GDM1 (cell line): ENCODE measurements around the gene ENTR1.
A peak's percentile ranks its signal among the peaks of the same experiment; 100 is the strongest.
"Not testable (repeated sequence)": the region's sequence is repeated elsewhere in the genome, so short reads cannot be mapped to it uniquely, and the experiment has no call there.

Experiments
- DNase-seq: peaks from one replicate; lab custom pipeline; 2025; lab: John Stamatoyannopoulos, UW

Gene ENTR1

DNA sequence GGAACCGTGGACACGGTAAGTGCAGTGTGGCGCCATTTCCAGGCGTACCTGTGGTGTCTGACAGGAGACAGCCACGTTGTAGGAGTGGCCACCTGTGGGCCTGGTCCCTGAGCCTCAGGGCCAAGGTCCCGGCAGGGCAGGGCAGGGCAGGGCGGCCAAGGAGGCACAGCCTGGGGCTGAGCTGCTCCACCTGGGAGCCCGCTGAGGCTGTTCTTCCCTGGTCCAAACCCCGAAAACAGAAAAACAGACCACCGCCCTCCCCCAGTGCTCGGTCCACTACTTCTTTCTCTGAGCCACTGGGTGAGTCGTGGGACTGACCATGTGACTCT, 8.6 kb upstream of the ENTR1 start:
- DNase-seq = no peak

DNA sequence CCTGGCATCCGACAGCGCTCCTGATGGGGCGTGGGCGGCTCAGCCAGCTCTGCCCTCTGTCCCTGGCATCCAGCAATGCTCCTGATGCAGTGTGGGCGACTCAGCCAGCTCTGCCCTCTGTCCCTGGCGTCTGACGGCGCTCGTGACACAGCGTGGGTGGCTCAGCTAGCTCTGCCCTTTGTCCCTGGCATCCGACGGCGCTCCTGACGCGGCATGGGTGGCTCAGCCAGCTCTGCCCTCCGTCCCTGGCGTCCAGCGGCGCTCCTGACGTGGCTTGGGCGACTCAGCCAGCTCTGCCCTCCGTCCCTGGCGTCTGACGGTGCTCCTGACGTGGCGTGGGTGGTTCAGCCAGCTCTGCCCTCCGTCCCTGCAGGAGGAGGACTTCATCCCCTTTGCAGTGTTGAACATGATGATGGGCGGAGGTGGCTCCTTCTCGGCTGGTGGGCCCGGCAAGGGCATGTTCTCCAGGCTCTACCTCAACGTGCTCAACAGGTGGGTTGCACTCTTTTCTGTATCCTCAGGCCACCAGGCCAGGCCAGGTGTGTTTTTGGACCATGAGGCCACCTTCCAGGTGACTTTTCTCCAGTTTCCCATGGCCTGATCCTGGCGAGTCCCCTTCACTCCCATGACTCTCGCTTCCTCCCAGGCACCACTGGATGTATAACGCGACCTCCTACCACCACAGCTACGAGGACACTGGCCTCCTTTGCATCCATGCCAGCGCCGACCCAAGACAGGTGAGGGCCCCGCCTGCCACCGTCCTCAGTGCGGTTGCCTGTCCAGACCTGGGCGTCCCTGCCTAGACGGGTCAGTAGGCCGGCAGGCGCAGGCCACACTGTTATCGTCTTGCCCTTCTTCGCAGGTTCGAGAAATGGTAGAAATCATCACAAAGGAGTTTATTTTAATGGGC, 8.0 kb upstream of the ENTR1 start:
- no peak for DNase-seq

GRCh38 chr9:136416914-136417313, 6.5 kb upstream of the ENTR1 start:
- DNase-seq = no peak

- no peak for DNase-seq
These were observed 6.0 kb upstream of the ENTR1 start for GRCh38 chr9:136416427-136416826.

GRCh38 chr9:136412962-136413361, 2.5 kb upstream of the ENTR1 start:
- no peak for DNase-seq

GRCh38 chr9:136411378-136411777, 964 bp upstream of the ENTR1 start:
- no peak for DNase-seq

DNA sequence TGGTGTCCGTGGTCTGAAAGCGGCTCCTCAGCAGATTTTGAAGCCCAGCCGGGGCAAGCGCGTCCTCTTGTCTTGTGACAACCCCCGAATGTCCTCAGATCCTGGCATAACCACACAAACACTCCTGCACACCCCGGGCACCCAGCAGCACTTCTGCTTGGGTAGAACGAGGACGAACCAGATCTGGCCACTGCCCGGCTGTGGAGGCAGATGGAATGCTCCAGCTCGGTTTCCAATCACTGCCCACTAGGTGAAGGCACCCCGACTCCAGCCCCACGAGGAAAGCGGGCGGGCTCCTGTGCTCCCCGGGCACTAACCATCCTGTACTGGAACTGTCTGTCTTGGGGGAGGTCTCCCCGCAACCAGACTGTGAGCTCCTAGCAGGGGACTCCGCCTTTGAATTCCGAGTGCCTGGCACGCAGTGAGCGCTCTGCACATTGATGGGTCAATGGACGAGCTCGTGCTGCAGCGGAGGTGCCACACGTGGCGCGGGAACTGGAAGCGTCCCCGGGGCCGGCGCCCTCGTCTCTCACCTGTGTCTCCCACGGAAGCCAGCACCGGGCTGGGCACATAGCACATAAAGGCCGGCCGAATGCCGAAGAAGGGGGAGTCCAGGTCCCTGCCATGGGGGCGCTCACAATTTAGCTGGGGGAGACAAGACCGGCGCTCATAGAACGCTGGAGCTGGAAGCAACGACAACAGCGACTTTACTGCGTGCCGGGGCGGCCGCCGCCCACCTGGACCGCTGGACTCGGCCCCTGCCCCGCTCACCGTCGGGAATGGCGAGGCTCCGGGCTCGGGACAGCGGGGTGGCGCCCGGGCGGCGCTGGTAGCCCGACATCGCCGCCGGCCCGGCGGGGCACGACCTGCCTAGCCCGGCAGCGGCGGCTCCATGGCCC, 608 bp downstream of the ENTR1 start:
- DNase-seq = no peak

GRCh38 chr9:136407911-136408310, 2.5 kb downstream of the ENTR1 start:
- DNase-seq = no peak

DNA sequence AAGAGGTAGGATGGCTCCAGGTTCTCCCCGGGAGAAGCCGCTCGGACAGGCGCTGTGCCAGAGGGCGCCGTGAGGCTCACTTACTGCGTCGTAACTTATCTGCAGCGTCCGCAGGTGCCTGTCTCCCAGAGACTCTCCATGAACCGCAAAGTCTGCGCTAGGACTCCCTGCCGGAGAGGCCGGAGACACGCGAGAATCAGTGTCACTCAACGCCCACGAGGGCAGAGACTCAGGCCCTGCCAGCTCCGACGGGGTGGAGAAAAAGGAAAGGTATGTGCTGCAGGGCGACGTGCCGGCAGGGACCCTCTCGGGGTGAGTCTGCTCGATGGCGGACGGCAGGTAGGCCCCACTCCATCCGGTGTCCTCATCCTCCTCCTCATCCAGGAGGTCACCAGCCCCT, 3.4 kb downstream of the ENTR1 start:
- DNase-seq = not testable (repeated sequence)

GRCh38 chr9:136405904-136406303, 4.5 kb downstream of the ENTR1 start:
- not testable (repeated sequence) for DNase-seq

DNA sequence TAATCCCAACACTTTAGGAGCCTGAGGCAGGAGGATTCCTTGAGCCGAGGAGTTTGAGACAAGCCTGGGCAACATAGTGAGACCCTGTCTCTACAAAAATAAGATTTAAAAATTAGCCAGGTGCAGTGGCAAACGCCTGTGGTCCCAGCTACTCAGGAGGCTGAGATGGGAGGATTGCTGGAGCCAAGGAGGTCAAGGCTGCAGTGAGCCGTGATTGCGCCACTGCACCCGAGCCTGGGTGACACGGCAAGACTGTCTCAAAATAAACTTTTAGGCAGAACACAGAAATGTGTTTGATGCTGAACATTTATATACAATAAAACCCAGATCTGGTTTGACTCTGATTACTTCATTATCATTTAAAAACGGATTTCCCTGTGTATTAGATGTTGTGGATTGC, 4.9 kb downstream of the ENTR1 start:
- DNase-seq = no peak

GRCh38 chr9:136404801-136405136, 5.6 kb downstream of the ENTR1 start:
- no peak for DNase-seq

DNA sequence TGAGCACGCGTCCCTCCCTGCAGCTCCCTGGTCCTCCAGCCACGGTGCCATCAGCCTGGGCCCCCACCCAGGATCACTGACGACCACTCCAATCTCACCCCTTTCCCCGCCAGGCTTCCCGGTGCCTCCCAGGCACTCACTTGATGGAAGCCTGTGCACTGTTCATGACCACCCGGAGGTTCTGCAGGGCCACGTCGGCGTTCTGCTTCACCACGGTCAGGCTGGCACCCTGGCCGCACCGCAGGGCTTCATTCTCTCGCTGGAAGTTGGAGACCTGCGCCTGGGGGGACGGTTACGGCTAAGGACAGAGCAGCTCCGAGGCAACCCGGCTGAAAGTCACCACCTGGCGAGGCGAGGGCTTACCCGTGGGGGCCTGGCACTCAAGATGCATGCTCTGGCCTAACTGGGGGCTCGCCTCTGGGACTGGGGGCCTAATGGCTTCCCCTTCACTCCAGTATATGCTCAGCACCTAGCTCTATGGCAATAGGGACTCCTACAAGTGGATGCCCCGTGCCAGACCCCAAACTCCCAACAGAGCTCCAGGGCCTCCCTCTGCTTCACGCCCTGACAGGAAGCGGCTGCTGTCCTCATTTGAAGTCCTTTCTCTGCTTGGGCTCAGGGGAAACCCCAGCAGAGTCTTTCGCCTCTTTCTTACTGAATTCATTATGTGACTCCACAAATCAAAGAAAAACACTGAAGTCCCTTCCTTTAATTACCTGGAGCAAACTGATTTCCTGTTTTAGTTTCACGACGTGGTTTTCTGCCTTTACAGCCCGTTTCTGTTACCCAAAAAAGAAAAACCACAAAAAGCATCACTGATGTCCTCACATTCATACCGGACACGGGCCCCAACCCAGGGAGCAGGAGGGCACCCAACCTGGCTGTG, 6.3 kb downstream of the ENTR1 start:
- no peak for DNase-seq

GRCh38 chr9:136403538-136403914, 6.9 kb downstream of the ENTR1 start:
- DNase-seq = no peak

DNA sequence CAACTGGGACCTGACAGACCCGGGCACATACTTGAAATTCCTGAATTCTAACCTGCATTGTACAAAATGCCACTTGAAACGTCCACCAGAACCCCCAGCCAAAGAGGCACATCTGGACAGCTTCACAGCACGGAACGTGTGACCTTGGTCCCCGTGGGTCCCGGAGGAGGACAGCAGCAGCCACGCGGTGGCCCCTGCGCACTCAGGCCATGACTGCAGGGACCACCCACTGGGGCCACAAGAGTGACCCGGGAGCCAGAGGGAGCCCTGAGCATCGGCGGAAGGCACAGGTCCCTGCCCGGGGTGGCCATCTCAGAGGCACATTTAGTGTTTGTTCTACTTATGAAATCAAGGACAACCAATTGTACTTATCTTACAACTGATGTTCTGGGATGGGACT, 8.3 kb downstream of the ENTR1 start:
- no peak for DNase-seq

- DNase-seq = no peak
These were observed 9.1 kb downstream of the ENTR1 start for GRCh38 chr9:136401173-136401922.

- DNase-seq = peak; percentile 80
These were observed 10.2 kb downstream of the ENTR1 start, which contains the start of gene SNAPC4 for GRCh38 chr9:136400038-136400834. Gene SNAPC4 (minus strand): TSS chr9:136400170. CDS start chr9:136398428, 1,742 bp downstream.

- DNase-seq = no peak
These were observed 11.0 kb downstream of the ENTR1 start for GRCh38 chr9:136399176-136400037.

- DNase-seq = no peak
These were observed 12.1 kb downstream of the ENTR1 start for GRCh38 chr9:136398286-136398685.

GRCh38 chr9:136397643-136398042, 12.8 kb downstream of the ENTR1 start:
- DNase-seq = no peak
